ENCODE data around the gene CFAP46.

- TF ChIP-seq BACH2 (CRISPR knock-in tag; IDR thresholded peaks at IDR 0.05; ENCODE audit: borderline replicate concordance) = no peak
- TF ChIP-seq POU6F1 (CRISPR knock-in tag; IDR thresholded peaks at IDR 0.05; ENCODE audit: borderline replicate concordance, low read depth) = no peak
- TF ChIP-seq TSHZ2 (CRISPR knock-in tag; IDR thresholded peaks at IDR 0.05) = no peak
- no peak for TF ChIP-seq PPARA (CRISPR knock-in tag; IDR thresholded peaks at IDR 0.05; ENCODE audit: borderline replicate concordance)
- TF ChIP-seq PATZ1 (CRISPR knock-in tag; IDR thresholded peaks at IDR 0.05; ENCODE audit: borderline replicate concordance) = no peak
- no peak for TF ChIP-seq CSDC2 (CRISPR knock-in tag; IDR thresholded peaks at IDR 0.05)
- TF ChIP-seq CREB5 (CRISPR knock-in tag; IDR thresholded peaks at IDR 0.05; ENCODE audit: low read depth) = no peak
- TF ChIP-seq ZFP30 (CRISPR knock-in tag; IDR thresholded peaks at IDR 0.05) = no peak
- no peak for TF ChIP-seq CSRNP3 (CRISPR knock-in tag; IDR thresholded peaks at IDR 0.05)
- TF ChIP-seq ARNTL (CRISPR knock-in tag; IDR thresholded peaks at IDR 0.05; ENCODE audit: borderline replicate concordance, low read depth) = no peak
- no peak for TF ChIP-seq OSR1 (CRISPR knock-in tag; IDR thresholded peaks at IDR 0.05)
- TF ChIP-seq ZNF565 (CRISPR knock-in tag; conservative IDR thresholded peaks at IDR 0.05; ENCODE audit: low read depth) = no peak
These were observed 84.0 kb downstream of the CFAP46 start for GRCh38 chr10:132858121-132859081.

All from SK-N-SH treated with all-trans-retinoic acid at 6 μM for 48 hours (cell line).